ENCODE data around the gene MRPS27.

Gene MRPS27

DNA sequence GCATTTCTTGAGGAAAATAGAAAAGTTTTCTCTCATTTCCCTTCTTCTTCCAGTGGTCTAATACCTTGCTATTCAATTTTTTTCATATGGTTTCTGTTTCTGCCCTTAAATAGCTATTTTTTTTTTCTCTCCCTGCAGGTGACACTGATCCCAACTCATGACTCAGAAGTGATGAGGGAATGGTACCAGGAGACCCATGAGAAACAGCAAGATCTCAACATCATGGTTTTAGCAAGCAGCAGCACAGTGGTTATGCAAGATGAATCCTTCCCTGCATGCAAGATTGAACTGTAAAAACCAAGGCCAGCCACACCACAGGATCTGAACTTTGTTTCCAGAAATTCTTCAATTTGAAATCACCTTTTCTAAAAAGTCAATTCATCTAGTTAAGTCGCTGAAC lies 115.1 kb downstream of the MRPS27 start:
- TF ChIP-seq, protein P1, sequence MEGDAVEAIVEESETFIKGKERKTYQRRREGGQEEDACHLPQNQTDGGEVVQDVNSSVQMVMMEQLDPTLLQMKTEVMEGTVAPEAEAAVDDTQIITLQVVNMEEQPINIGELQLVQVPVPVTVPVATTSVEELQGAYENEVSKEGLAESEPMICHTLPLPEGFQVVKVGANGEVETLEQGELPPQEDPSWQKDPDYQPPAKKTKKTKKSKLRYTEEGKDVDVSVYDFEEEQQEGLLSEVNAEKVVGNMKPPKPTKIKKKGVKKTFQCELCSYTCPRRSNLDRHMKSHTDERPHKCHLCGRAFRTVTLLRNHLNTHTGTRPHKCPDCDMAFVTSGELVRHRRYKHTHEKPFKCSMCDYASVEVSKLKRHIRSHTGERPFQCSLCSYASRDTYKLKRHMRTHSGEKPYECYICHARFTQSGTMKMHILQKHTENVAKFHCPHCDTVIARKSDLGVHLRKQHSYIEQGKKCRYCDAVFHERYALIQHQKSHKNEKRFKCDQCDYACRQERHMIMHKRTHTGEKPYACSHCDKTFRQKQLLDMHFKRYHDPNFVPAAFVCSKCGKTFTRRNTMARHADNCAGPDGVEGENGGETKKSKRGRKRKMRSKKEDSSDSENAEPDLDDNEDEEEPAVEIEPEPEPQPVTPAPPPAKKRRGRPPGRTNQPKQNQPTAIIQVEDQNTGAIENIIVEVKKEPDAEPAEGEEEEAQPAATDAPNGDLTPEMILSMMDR (conservative IDR thresholded peaks at IDR 0.05) = no peak
- H3K27ac ChIP-seq = no peak overlapping the region

DNA sequence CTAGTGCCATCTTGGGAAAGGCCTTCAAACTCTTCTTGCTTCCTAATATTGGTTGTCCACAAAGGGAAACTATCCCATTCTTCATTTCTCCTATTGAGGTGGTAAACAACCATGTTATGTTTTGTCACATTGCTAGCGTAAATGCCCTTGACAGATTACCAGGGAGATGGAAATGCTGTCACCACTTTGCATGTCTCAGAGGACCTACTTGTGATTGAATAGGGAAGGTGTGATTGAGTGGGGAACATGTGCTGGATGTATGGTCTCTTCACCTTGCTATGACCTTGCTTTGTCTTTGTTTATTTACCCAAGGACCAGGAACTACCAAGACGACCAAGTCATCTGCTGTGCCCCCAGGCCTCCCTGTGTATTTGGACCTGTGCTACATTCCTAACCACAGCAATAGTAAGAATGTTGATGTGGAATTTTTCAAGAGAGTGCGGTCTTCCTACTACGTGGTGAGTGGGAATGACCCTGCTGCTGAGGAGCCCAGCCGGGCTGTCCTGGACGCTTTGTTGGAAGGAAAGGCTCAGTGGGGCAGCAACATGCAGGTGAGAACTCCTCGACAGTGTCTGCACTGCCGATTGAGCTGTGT lies 116.7 kb downstream of the MRPS27 start:
- H3K27ac ChIP-seq = no peak overlapping the region
- TF ChIP-seq, protein P1 (conservative IDR thresholded peaks at IDR 0.05) = no peak

DNA sequence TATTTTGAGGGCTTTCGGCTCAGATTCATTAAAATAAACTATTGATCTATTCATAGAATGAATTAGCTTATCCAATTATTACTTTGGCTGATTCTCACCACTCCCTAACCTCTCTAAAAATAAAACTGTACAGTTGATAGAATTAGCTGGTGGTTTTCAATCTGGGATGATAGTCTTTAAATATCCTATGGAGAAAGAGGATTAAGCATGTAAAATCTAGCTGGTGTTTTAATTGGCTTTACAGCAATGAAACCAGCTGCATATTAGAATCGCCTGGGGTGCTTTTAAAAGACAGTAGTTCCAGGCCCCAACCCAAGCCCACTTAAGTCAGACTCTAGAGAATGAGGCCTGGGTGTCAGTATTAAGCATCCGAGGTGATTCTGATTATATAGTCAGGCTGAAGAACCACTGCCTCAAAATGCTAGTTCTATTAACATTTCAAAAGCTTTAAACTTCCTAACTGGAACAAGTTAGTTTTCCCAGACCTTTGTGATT lies 117.7 kb downstream of the MRPS27 start:
- H3K27ac ChIP-seq = no peak overlapping the region
- TF ChIP-seq, protein P1 (conservative IDR thresholded peaks at IDR 0.05) = no peak

DNA sequence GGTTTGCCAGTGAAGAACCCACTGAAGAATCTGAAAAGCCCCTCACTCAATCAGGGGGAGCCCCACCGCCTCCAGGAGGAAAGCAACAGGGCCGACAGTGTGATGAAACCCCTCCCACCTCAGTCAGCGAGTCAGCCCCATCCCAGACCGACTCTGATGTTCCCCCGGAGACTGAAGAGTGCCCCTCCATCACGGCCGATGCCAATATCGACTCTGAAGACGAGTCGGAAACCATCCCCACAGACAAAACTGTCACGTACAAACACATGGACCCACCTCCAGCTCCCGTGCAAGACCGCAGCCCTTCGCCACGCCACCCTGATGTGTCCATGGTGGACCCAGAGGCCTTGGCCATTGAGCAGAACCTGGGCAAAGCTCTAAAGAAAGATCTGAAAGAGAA lies 120.4 kb downstream of the MRPS27 start:
- TF ChIP-seq, protein P1 (conservative IDR thresholded peaks at IDR 0.05) = no peak
- H3K27ac ChIP-seq = no peak overlapping the region

DNA sequence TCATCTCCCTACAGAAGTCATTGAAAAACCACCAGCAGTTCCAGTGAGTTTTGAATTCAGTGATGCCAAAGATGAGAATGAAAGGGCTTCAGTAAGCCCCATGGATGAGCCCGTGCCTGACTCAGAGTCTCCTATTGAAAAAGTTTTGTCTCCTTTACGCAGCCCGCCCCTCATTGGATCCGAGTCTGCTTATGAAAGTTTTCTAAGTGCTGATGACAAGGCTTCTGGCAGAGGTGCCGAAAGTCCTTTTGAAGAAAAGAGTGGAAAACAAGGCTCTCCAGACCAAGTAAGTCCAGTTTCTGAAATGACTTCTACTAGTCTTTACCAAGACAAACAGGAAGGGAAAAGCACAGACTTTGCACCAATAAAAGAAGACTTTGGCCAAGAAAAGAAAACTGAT lies 122.6 kb downstream of the MRPS27 start:
- TF ChIP-seq, protein P1 (conservative IDR thresholded peaks at IDR 0.05) = no peak
- no peak overlapping the region for H3K27ac ChIP-seq

DNA sequence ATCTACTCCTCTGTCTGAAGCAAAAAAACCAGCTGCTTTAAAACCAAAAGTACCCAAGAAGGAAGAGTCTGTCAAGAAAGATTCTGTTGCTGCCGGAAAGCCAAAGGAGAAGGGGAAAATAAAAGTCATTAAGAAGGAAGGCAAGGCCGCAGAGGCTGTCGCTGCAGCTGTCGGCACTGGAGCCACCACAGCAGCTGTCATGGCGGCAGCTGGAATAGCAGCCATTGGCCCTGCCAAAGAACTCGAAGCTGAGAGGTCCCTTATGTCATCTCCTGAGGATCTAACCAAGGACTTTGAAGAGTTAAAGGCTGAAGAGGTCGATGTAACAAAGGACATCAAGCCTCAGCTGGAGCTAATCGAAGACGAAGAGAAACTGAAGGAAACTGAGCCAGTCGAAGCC lies 124.5 kb downstream of the MRPS27 start:
- no peak overlapping the region for H3K27ac ChIP-seq
- TF ChIP-seq, protein P1 (conservative IDR thresholded peaks at IDR 0.05) = no peak

DNA sequence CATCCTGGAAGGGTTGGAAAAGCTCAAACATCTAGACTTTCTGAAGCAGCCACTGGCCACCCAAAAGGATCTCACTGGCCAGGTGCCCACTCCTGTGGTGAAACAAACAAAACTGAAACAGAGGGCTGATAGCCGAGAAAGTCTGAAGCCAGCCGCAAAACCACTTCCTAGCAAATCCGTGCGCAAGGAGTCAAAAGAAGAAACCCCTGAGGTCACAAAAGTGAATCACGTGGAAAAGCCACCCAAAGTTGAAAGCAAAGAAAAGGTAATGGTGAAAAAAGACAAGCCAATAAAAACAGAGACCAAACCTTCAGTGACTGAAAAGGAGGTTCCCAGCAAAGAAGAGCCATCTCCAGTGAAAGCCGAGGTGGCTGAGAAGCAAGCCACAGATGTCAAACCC lies 125.2 kb downstream of the MRPS27 start:
- H3K27ac ChIP-seq = no peak overlapping the region
- TF ChIP-seq, protein P1 (conservative IDR thresholded peaks at IDR 0.05) = no peak

Data from VCaP (cell line).